ENCODE data around the gene SEZ6L2.

- TF ChIP-seq CTCF (IDR thresholded peaks at IDR 0.05; ENCODE audit: low read length) = no peak
- no peak for TF ChIP-seq EZH2 (IDR thresholded peaks at IDR 0.05; ENCODE audit: borderline replicate concordance, low read length)
Measured at GRCh38 chr16:29864205-29864604, 35.1 kb downstream of the SEZ6L2 start.
